A549 treated with CORT108297 at 1 μM for 4 hours (cell line): Measurements from ENCODE around the gene FBXO48. TPM values are rescaled to one million over a fixed set of nuclear protein-coding genes. Genes with fewer than 3 reads are reported as not detected.

Experiments
- total RNA-seq: library from RNA; stranded (reverse); fragments of 200-300 nt; extraction: Qiagen RNA extraction; gene quantifications from 5 replicates; pipeline ENCODE4 v1.2.3, GENCODE V29; 2022

The FBXO48 gene, protein sequence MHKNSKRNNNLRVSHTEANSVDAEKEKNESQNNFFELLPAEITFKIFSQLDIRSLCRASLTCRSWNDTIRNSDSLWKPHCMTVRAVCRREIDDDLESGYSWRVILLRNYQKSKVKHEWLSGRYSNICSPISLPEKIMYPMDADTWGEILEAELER
- 0.49 to 0.65 TPM (median 0.53 TPM) in 5 replicates for total RNA-seq

DNA sequence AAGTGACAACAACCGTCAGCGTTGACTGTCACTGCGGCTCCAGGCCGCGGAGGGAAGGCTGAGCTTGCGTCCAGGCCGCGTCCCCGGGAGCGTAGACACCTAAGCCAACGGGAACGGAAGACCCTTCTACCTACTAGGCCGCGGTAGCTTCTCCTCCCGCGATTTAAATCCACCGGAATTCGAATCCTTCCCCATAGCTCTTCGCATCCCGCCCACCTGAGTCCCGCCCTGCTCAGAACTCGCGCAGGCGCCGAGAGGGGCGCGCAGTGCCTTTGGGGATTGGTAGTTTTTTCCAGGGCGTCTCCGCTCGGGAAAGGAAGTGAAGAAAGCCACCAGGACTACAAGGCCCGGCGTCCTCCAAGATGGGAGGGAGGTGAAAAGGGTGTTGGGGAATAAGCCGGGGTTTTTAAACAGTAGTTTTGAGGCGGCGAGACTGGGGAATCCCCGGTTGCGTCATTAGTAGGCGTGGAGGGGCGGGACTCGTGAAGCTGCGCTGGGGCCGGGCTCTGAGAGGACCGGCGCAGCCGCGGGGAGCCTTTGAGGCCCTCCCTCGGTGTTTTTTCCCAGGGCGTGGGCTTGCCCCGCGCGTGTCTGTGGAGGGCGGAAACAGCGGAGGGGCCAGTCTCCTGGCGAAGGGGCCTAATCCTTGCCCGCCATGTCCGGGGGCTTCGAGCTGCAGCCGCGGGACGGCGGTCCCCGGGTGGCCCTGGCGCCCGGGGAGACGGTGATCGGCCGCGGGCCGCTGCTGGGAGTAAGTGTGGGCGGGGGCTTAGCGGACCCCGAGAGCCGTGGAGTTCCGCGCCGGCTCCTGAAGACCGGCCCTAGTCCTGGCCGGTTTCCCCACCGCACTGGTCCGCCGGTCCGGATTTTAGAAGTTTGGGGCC lies at the start of gene FBXO48, which contains the start of gene APLF:
FBXO48 (minus strand) TSS at position 218 of the 884 bp plus-strand sequence. CDS start 2,149 bp downstream, outside the sequence.
APLF (plus strand) TSS at position 509 of the 884 bp plus-strand sequence; CDS start at position 656, 147 bp downstream.

Other genes starting within 250 kb of the FBXO48 start
- 54.1 to 81.7 TPM (median 58.9 TPM) in 5 replicates for gene PPP3R1, start 214.8 kb downstream of the FBXO48 start, total RNA-seq
- 1.8 to 2.4 TPM (median 2.1 TPM) in 5 replicates for gene CNRIP1, start 147.3 kb downstream of the FBXO48 start, total RNA-seq
- not detected in 5 replicates for gene PLEK, start 102.0 kb downstream of the FBXO48 start, total RNA-seq
- gene APLF, start 291 bp upstream of the FBXO48 start, total RNA-seq: 0.54 to 0.77 TPM (median 0.68 TPM) in 5 replicates
- gene PROKR1, start 176.3 kb upstream of the FBXO48 start, total RNA-seq: not detected in 5 replicates